ENCODE measurements around the gene P2RY8.

P2RY8 gene

GRCh38 chrX:1434871-1435240, 102.1 kb downstream of the P2RY8 start:
- Histone ChIP-seq H3F3A (ENCODE audit: control insufficient read depth, insufficient read depth) (no peaks in the 10 kb centered on the region), H3K27me3 (ENCODE audit: control insufficient read depth, low read length) (no peaks in the 10 kb centered on the region), H3K36me3 (ENCODE audit: control insufficient read depth, low read length) (peaks cover 31% of the 10 kb centered on the region), H3K9me3 (ENCODE audit: control insufficient read depth, insufficient read depth, low read length) (no peaks in the 10 kb centered on the region), H3K9me2 (replicated peaks; ENCODE audit: control insufficient read depth, low read length) (no peaks in the 10 kb centered on the region), H3K4me3 (ENCODE audit: low read length) (no peak overlapping the region), H3K4me1 (ENCODE audit: control insufficient read depth, low read length) (no peaks in the 10 kb centered on the region), H4K20me1 (ENCODE audit: control insufficient read depth, insufficient read depth, low read depth, low read length) (no peaks in the 10 kb centered on the region), H3K27ac (ENCODE audit: low read depth, low read length) (no peak overlapping the region), H3K79me2 (ENCODE audit: control insufficient read depth, low read length) (no peaks in the 10 kb centered on the region), H3K4me2 (ENCODE audit: low read length) (no peak overlapping the region)
- TF ChIP-seq CTCF (IDR thresholded peaks at IDR 0.05; ENCODE audit: low read depth, low read length, poor library complexity, severe bottlenecking), result no peak
- TF ChIP-seq EZH2phosphoT487 (IDR thresholded peaks at IDR 0.05; ENCODE audit: borderline replicate concordance, low read length), result no peak

GRCh38 chrX:1433646-1434357, 103.2 kb downstream of the P2RY8 start:
- Histone ChIP-seq H3K4me3 (ENCODE audit: low read length) (no peak overlapping the region), H4K20me1 (ENCODE audit: control insufficient read depth, insufficient read depth, low read depth, low read length) (no peaks in the 10 kb centered on the region), H3K79me2 (ENCODE audit: control insufficient read depth, low read length) (no peaks in the 10 kb centered on the region), H3K9me3 (ENCODE audit: control insufficient read depth, insufficient read depth, low read length) (no peaks in the 10 kb centered on the region), H3F3A (ENCODE audit: control insufficient read depth, insufficient read depth) (no peaks in the 10 kb centered on the region), H3K9me2 (replicated peaks; ENCODE audit: control insufficient read depth, low read length) (no peaks in the 10 kb centered on the region), H3K27me3 (ENCODE audit: control insufficient read depth, low read length) (no peaks in the 10 kb centered on the region), H3K4me1 (ENCODE audit: control insufficient read depth, low read length) (no peaks in the 10 kb centered on the region), H3K36me3 (ENCODE audit: control insufficient read depth, low read length) (peaks cover 26% of the 10 kb centered on the region), H3K27ac (ENCODE audit: low read depth, low read length) (no peak overlapping the region), H3K4me2 (ENCODE audit: low read length) (no peak overlapping the region)
- no peak for TF ChIP-seq CTCF (IDR thresholded peaks at IDR 0.05; ENCODE audit: low read depth, low read length, poor library complexity, severe bottlenecking)

DNA sequence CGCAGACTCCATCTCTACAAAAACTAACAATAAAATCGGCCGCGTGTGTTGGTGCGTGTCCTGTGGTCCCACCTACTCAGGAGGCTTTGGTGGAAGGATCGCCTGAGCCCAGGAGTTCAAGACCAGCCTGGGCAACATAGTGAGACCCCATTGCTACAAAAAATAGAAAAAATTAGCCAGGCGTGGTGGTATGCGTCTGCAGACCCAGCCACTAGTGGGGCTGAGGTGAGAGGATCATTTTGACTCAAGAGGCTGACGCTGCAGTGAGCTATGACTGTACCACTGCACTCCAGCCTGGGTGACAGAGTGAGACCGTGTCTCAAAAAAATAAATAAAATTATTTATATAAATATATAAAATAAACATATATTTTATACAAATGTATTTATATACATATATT, 106.5 kb downstream of the P2RY8 start:
- Histone ChIP-seq H4K20me1 (ENCODE audit: control insufficient read depth, insufficient read depth, low read depth, low read length) (no peaks in the 10 kb centered on the region), H3K79me2 (ENCODE audit: control insufficient read depth, low read length) (no peaks in the 10 kb centered on the region), H3F3A (ENCODE audit: control insufficient read depth, insufficient read depth) (no peaks in the 10 kb centered on the region), H3K27me3 (ENCODE audit: control insufficient read depth, low read length) (no peaks in the 10 kb centered on the region), H3K4me2 (ENCODE audit: low read length) (no peak overlapping the region), H3K27ac (ENCODE audit: low read depth, low read length) (no peak overlapping the region), H3K4me1 (ENCODE audit: control insufficient read depth, low read length) (no peaks in the 10 kb centered on the region), H3K36me3 (ENCODE audit: control insufficient read depth, low read length) (peaks cover 29% of the 10 kb centered on the region), H3K9me3 (ENCODE audit: control insufficient read depth, insufficient read depth, low read length) (no peaks in the 10 kb centered on the region), H3K4me3 (ENCODE audit: low read length) (no peak overlapping the region), H3K9me2 (replicated peaks; ENCODE audit: control insufficient read depth, low read length) (no peaks in the 10 kb centered on the region)
- no peak for TF ChIP-seq EZH2phosphoT487 (IDR thresholded peaks at IDR 0.05; ENCODE audit: borderline replicate concordance, low read length)
- no peak for TF ChIP-seq CTCF (IDR thresholded peaks at IDR 0.05; ENCODE audit: low read depth, low read length, poor library complexity, severe bottlenecking)

Measured in DOHH2 (cell line).